Activated CD4-positive, alpha-beta T cell treated with anti-CD3 and anti-CD28 coated beads, Interleukin-2, Interleukin-6, amounts not matched to agents 100 ng/mL and 50 ng/mL, durations not matched to agents 16 hours and 8 hours (primary cell): ENCODE measurements around the gene EFNB2.

Experiments used
- DNase-seq: peaks from one replicate; pipeline ENCODE4 v3.0.0-alpha.2; 2020

Gene EFNB2

GRCh38 chr13:106535552-106536243 lies at the start of gene EFNB2:
Gene EFNB2, minus strand, starts transcription at chr13:106535662. Its CDS starts 698 bp downstream, at chr13:106534964.
- peak; percentile 93 for DNase-seq

- DNase-seq, result no peak
Measured at GRCh38 chr13:106581225-106581624, 45.8 kb upstream of the EFNB2 start.

- no peak for DNase-seq
Measured at GRCh38 chr13:106575896-106576295, 40.4 kb upstream of the EFNB2 start.

- no peak for DNase-seq
Measured at GRCh38 chr13:106573868-106574267, 38.4 kb upstream of the EFNB2 start.

- DNase-seq, result no peak
Measured at GRCh38 chr13:106573284-106573846, 37.9 kb upstream of the EFNB2 start.

GRCh38 chr13:106570299-106570852 lies 34.9 kb upstream of the EFNB2 start:
- peak; percentile 22 for DNase-seq

GRCh38 chr13:106569233-106570095 lies 34.0 kb upstream of the EFNB2 start:
- no peak for DNase-seq

GRCh38 chr13:106568299-106569003 lies 33.0 kb upstream of the EFNB2 start:
- peak; percentile 24 for DNase-seq

- peak; percentile 96 for DNase-seq
Measured at GRCh38 chr13:106567474-106568298, 32.2 kb upstream of the EFNB2 start, which contains the start of gene ARGLU1. Gene ARGLU1, minus strand, starts transcription at chr13:106568137. Its CDS starts 218 bp downstream, at chr13:106567919.

- peak; percentile 69 for DNase-seq
Measured at GRCh38 chr13:106566641-106567473, 31.4 kb upstream of the EFNB2 start.

GRCh38 chr13:106565127-106565775 lies 29.8 kb upstream of the EFNB2 start:
- DNase-seq, result no peak

GRCh38 chr13:106562301-106562700 lies 26.8 kb upstream of the EFNB2 start:
- no peak for DNase-seq

GRCh38 chr13:106561551-106562170 lies 26.2 kb upstream of the EFNB2 start:
- peak; percentile 70 for DNase-seq

GRCh38 chr13:106560821-106561220 lies 25.4 kb upstream of the EFNB2 start:
- DNase-seq, result peak; percentile 67

- DNase-seq, result no peak
Measured at GRCh38 chr13:106558527-106558926, 23.1 kb upstream of the EFNB2 start.

- no peak for DNase-seq
Measured at GRCh38 chr13:106555631-106556328, 20.3 kb upstream of the EFNB2 start.

- no peak for DNase-seq
Measured at GRCh38 chr13:106551751-106552150, 16.3 kb upstream of the EFNB2 start.

- DNase-seq, result no peak
Measured at GRCh38 chr13:106551350-106551749, 15.9 kb upstream of the EFNB2 start.

- DNase-seq, result no peak
Measured at GRCh38 chr13:106550570-106551135, 15.2 kb upstream of the EFNB2 start.
